ENCODE data around the gene CAST. TPM values are rescaled to one million over a fixed set of nuclear protein-coding genes. Genes with fewer than 3 reads are reported as not detected.

The CAST gene
- total RNA-seq, 1 donor from 2014 or later, result 13.4 TPM

GRCh38 chr5:96671441-96671840, 9.3 kb downstream of the CAST start:
- DNase-seq, result no peak

- no peak for DNase-seq
Measured at GRCh38 chr5:96673127-96673526, 11.0 kb downstream of the CAST start.

GRCh38 chr5:96675882-96676281, 13.7 kb downstream of the CAST start:
- DNase-seq, result no peak

- DNase-seq, result no peak
Measured at GRCh38 chr5:96677496-96677895, 15.3 kb downstream of the CAST start.

GRCh38 chr5:96679293-96679692, 17.1 kb downstream of the CAST start:
- no peak for DNase-seq

- no peak for DNase-seq
Measured at GRCh38 chr5:96680759-96681470, 18.7 kb downstream of the CAST start.

- DNase-seq, result no peak
Measured at GRCh38 chr5:96683392-96683791, 21.2 kb downstream of the CAST start.

- DNase-seq, result no peak
Measured at GRCh38 chr5:96683810-96684209, 21.6 kb downstream of the CAST start.

- no peak for DNase-seq
Measured at GRCh38 chr5:96687080-96687479, 24.9 kb downstream of the CAST start.

- DNase-seq, result no peak
Measured at GRCh38 chr5:96687812-96688453, 25.8 kb downstream of the CAST start.

- no peak for DNase-seq
Measured at GRCh38 chr5:96690861-96691260, 28.7 kb downstream of the CAST start.

GRCh38 chr5:96691503-96692303, 29.5 kb downstream of the CAST start:
- DNase-seq, result no peak

GRCh38 chr5:96692441-96692840, 30.3 kb downstream of the CAST start:
- no peak for DNase-seq

GRCh38 chr5:96699186-96699820, 37.1 kb downstream of the CAST start:
- no peak for DNase-seq

- DNase-seq, result peak; percentile 91
Measured at GRCh38 chr5:96702503-96703383, 40.6 kb downstream of the CAST start.

- DNase-seq, result no peak
Measured at GRCh38 chr5:96703384-96703920, 41.3 kb downstream of the CAST start.

- DNase-seq, result no peak
Measured at GRCh38 chr5:96703995-96704394, 41.8 kb downstream of the CAST start.

GRCh38 chr5:96706433-96707111, 44.4 kb downstream of the CAST start:
- no peak for DNase-seq

GRCh38 chr5:96708600-96708999, 46.4 kb downstream of the CAST start:
- no peak for DNase-seq

- DNase-seq, result no peak
Measured at GRCh38 chr5:96709152-96709821, 47.1 kb downstream of the CAST start.

All from occipital lobe (tissue), 2 donors.